ENCODE measurements around the gene TAF15.

Gene TAF15

GRCh38 chr17:35765756-35766488, 43.4 kb upstream of the TAF15 start:
- TF ChIP-seq, protein P1, sequence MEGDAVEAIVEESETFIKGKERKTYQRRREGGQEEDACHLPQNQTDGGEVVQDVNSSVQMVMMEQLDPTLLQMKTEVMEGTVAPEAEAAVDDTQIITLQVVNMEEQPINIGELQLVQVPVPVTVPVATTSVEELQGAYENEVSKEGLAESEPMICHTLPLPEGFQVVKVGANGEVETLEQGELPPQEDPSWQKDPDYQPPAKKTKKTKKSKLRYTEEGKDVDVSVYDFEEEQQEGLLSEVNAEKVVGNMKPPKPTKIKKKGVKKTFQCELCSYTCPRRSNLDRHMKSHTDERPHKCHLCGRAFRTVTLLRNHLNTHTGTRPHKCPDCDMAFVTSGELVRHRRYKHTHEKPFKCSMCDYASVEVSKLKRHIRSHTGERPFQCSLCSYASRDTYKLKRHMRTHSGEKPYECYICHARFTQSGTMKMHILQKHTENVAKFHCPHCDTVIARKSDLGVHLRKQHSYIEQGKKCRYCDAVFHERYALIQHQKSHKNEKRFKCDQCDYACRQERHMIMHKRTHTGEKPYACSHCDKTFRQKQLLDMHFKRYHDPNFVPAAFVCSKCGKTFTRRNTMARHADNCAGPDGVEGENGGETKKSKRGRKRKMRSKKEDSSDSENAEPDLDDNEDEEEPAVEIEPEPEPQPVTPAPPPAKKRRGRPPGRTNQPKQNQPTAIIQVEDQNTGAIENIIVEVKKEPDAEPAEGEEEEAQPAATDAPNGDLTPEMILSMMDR (conservative IDR thresholded peaks at IDR 0.05; ENCODE audit: control insufficient read depth, insufficient read depth, low read depth, low read length), result no peak
- no peak for DNase-seq (ENCODE audit: low read depth)
- H3K4me3 ChIP-seq (ENCODE audit: control insufficient read depth, low read depth, low read length), result no peak overlapping the region

DNA sequence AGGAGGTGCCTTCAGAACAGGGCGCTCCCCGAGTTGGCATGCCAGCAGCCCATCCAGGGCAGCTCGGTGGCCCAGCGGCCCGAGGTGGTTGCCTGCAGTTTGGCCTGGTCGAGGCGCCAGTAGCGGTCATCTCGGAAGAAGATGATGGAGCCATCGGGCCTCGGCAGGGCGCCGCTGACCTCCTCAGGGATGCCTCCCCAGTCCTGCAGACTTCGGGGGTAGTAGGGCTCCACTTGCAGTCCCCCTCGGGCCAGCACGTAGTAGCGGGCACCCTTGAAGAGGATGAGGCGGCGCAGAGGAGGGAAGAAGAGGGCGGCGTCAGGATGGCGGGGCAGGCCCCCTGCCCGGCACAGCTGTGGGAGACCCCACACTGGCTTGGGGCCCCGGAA, 42.8 kb upstream of the TAF15 start:
- DNase-seq (ENCODE audit: low read depth), result no peak
- no peak overlapping the region for H3K4me3 ChIP-seq (ENCODE audit: control insufficient read depth, low read depth, low read length)
- TF ChIP-seq, protein P1 (conservative IDR thresholded peaks at IDR 0.05; ENCODE audit: control insufficient read depth, insufficient read depth, low read depth, low read length), result no peak

DNA sequence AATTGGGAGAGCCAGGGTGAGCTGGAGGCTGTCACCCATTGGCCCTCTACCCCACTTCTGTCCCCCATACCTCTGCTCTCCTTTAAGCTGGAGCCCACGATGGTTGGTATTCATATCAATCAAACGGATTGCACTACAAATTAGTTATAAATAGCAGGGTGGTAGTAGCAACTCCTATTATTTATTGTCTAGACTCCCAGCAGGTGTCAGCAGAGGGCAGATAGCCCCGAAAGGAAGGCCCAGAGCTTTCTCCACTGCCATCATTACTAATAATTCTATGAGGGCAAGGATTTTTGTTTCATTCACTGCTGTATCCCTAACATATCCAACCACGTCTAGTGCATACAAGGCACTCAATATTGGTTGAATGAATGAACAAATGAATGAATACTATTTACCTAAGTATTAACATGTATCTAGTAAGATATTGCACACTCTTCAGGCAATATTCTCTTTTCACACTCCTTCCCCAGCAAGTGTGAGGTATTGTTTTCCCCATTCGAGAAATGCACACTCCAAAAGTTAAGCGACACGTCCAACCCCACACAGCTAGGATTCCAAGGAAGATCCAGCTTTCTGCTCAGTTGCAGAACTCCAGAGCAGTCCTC, 42.3 kb upstream of the TAF15 start:
- no peak overlapping the region for H3K4me3 ChIP-seq (ENCODE audit: control insufficient read depth, low read depth, low read length)
- TF ChIP-seq, protein P1 (conservative IDR thresholded peaks at IDR 0.05; ENCODE audit: control insufficient read depth, insufficient read depth, low read depth, low read length), result peak; percentile 74
- peak; percentile 58 for DNase-seq (ENCODE audit: low read depth)

- TF ChIP-seq, protein P1 (conservative IDR thresholded peaks at IDR 0.05; ENCODE audit: control insufficient read depth, insufficient read depth, low read depth, low read length), result no peak
- H3K4me3 ChIP-seq (ENCODE audit: control insufficient read depth, low read depth, low read length), result no peak overlapping the region
- no peak for DNase-seq (ENCODE audit: low read depth)
Observed at GRCh38 chr17:35768797-35769196, 40.5 kb upstream of the TAF15 start.

- no peak for DNase-seq (ENCODE audit: low read depth)
- H3K4me3 ChIP-seq (ENCODE audit: control insufficient read depth, low read depth, low read length), result no peak overlapping the region
- TF ChIP-seq, protein P1 (conservative IDR thresholded peaks at IDR 0.05; ENCODE audit: control insufficient read depth, insufficient read depth, low read depth, low read length), result no peak
Observed at GRCh38 chr17:35769895-35770486, 39.3 kb upstream of the TAF15 start.

GRCh38 chr17:35773129-35773528, 36.2 kb upstream of the TAF15 start:
- no peak for DNase-seq (ENCODE audit: low read depth)
- TF ChIP-seq, protein P1 (conservative IDR thresholded peaks at IDR 0.05; ENCODE audit: control insufficient read depth, insufficient read depth, low read depth, low read length), result no peak

More at GRCh38 chr17:35773129-35773528, 36.2 kb upstream of the TAF15 start:
- no peak overlapping the region for H3K4me3 ChIP-seq (ENCODE audit: control insufficient read depth, low read depth, low read length)

Measured in fibroblast of mammary gland (primary cell).